HepG2 (cell line): ENCODE data around the gene AP1M2. TPM values are rescaled to one million over a fixed set of nuclear protein-coding genes. Genes with fewer than 3 reads are reported as not detected.

Experiments
- AGO1 ChIP-seq: fragments of 200-400 bp; formaldehyde crosslinking; IDR thresholded peaks from 2 replicates; pipeline ENCODE4 v1.6.1; 2017; ENCODE audit warnings: mild to moderate bottlenecking, low read depth, low read length, moderate library complexity; ENCODE audit not compliant: poor library complexity, severe bottlenecking
- ATF2 ChIP-seq: sonication (generic); formaldehyde crosslinking; IDR thresholded peaks from 2 replicates; pipeline ENCODE4 v1.4.0; 2020; ENCODE audit warnings: missing genetic modification reagents
- CENPT ChIP-seq: sonication (generic); formaldehyde crosslinking; IDR thresholded peaks from 2 replicates; pipeline ENCODE4 v1.8.0; 2022; ENCODE audit warnings: low read depth, mild to moderate bottlenecking, moderate library complexity, missing genetic modification reagents
- E2F2 ChIP-seq: sonication (generic); formaldehyde crosslinking; IDR thresholded peaks from 2 replicates; pipeline ENCODE4 v1.4.0; 2020; ENCODE audit warnings: missing genetic modification reagents, borderline replicate concordance
- ELF4 ChIP-seq: sonication (generic); formaldehyde crosslinking; IDR thresholded peaks from 2 replicates; pipeline ENCODE4 v1.5.0; 2020; ENCODE audit warnings: missing genetic modification reagents, mild to moderate bottlenecking, moderate library complexity, borderline replicate concordance
- ETV6 ChIP-seq: sonication (generic); formaldehyde crosslinking; conservative IDR thresholded peaks from 2 replicates; pipeline ENCODE4 v1.4.0; 2020; ENCODE audit warnings: missing genetic modification reagents
- GPN1 ChIP-seq: sonication (generic); formaldehyde crosslinking; IDR thresholded peaks from 2 replicates; pipeline ENCODE4 v1.5.1; 2020; ENCODE audit warnings: missing genetic modification reagents, borderline replicate concordance
- HNF1B ChIP-seq: sonication (generic); formaldehyde crosslinking; IDR thresholded peaks from 2 replicates; pipeline ENCODE4 v1.5.1; 2020; ENCODE audit warnings: mild to moderate bottlenecking, moderate library complexity, missing genetic modification reagents
- KDM5A ChIP-seq: fragments of 200-600 bp; sonication (generic); IDR thresholded peaks from 2 replicates; pipeline ENCODE4 v1.7.0; 2018; ENCODE audit warnings: antibody characterized with exemption, mild to moderate bottlenecking, low read length, borderline replicate concordance
- MEF2D ChIP-seq: sonication (generic); formaldehyde crosslinking; IDR thresholded peaks from 2 replicates; pipeline ENCODE4 v1.5.1; 2020; ENCODE audit warnings: mild to moderate bottlenecking, missing genetic modification reagents
- RFX3 ChIP-seq: IDR thresholded peaks from 2 replicates; pipeline ENCODE4 v1.6.1; 2016; ENCODE audit warnings: missing biosample characterization, missing genetic modification reagents
- SP4 ChIP-seq: sonication (generic); formaldehyde crosslinking; IDR thresholded peaks from 2 replicates; pipeline ENCODE4 v1.8.1; 2023; ENCODE audit warnings: mild to moderate bottlenecking, missing genetic modification reagents
- SP5 ChIP-seq: IDR thresholded peaks from 2 replicates; pipeline ENCODE4 v1.6.1; 2016; ENCODE audit warnings: low read depth, borderline replicate concordance
- ZNF326 ChIP-seq: sonication (generic); formaldehyde crosslinking; IDR thresholded peaks from 2 replicates; pipeline ENCODE4 v1.4.0; 2020; ENCODE audit warnings: missing genetic modification reagents, borderline replicate concordance
- ZNF746 ChIP-seq: sonication (generic); formaldehyde crosslinking; IDR thresholded peaks from 2 replicates; pipeline ENCODE4 v1.8.0; 2022; ENCODE audit warnings: mild to moderate bottlenecking, missing genetic modification reagents
- ZSCAN20 ChIP-seq: sonication (generic); formaldehyde crosslinking; IDR thresholded peaks from 2 replicates; pipeline ENCODE4 v1.4.0; 2020; ENCODE audit warnings: missing genetic modification reagents, mild to moderate bottlenecking, borderline replicate concordance
- polyA plus RNA-seq, 8 experiments: library from polyadenylated mRNA; depleted of rRNA in 3 of 8; stranded (reverse) in 7 of 8; unstranded in 1 of 8; fragments of >200 nt; fragmentation: Illumina TruSeq in 4 of 8; extraction: Trizol in 4 of 8; gene quantifications; 2 replicates each; pipeline versions ENCODE4 v1.2.1 to v1.2.3, GENCODE V29; 2011 to 2016; ENCODE audit warnings: low read depth in 4 of 8, missing spikeins in 1 of 8, mixed read lengths in 1 of 8; ENCODE audit not compliant: insufficient read depth in 1 of 8
- total RNA-seq, 5 experiments: library from RNA; depleted of rRNA; stranded (reverse); fragments of >200 nt; fragmentation: Illumina TruSeq; extraction: Trizol; gene quantifications; 2 replicates each; pipeline ENCODE4 v1.2.3, GENCODE V29; 2016; ENCODE audit warnings: low read depth in 1 of 5
- TF ChIP-seq, protein P1 (sequence below): sonication (generic); formaldehyde crosslinking; IDR thresholded peaks from 2 replicates; pipeline ENCODE4 v1.5.0; 2020; ENCODE audit warnings: missing genetic modification reagents
- TF ChIP-seq, protein P2 (sequence below): fragments of 450-650 bp; IDR thresholded peaks from 2 replicates; pipeline ENCODE4 v1.6.1; 2016
- TF ChIP-seq, protein P3 (sequence below): sonication (generic); formaldehyde crosslinking; IDR thresholded peaks from 2 replicates; pipeline ENCODE4 v1.4.0; 2020; ENCODE audit warnings: missing genetic modification reagents

Gene AP1M2
- total and polyA plus RNA-seq, 2 of the 13 experiments (the other 11 are each of a cell fraction or from before 2014, with no cell fraction given): 6.3 to 76.8 TPM

DNA sequence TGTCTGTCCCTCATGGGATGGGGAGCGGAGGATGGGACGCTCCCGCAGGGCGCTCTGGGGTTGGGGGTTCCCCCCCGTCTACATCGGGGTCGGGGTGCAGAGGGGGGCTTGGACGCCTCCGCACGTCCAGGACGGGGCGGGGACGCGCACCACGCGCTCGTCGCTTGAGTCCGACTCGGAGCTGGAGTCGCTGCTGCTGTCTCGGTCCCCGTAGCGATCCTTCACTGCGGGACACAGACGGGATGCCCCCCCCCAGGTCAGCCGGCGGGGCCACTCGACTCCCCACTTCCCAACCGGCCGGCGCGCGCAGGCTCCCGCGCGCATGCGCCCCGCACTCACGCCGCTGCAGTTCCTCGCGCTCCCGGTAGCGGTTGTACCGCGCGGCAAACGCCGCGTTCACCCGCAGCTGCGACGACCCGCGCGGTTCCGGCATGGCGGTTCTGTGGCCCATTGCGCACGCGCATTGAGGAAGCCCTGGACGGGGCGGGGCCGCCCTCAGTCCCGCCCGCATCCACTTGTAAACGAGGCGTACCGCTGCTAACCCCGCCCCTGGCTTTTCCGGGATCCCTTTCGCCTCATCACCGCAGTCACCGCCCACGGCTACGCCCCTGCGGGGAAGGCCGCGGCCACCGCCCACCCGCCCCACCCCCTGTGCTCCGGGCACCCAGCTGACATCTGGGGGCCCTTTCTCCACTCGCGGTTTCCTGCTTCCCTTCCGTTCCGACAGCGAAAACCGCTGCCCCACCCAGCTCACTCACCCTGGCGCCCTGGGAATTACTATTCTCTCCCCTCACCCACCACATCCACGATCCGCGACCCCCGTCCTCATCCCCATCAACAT, 21.3 kb downstream of the AP1M2 start, which contains the start of gene KRI1 (continued):
- TF ChIP-seq CENPT (0 out of 2 replicates have a peak, but pooled peaks have one; percentile 35), KDM5A (no peak), RFX3 (CRISPR knock-in tag) (no peak), ZNF326 (CRISPR knock-in tag) (no peak), GPN1 (CRISPR knock-in tag) (peak; percentile 84; the same call in 1 of the 2 replicates), ZNF746 (peak; percentile 66; the same call in 1 of the 2 replicates), MEF2D (CRISPR knock-in tag) (no peak), E2F2 (CRISPR knock-in tag) (peak; percentile 75; the same call in 1 of the 2 replicates), SP5 (CRISPR knock-in tag) (peak; percentile 74), HNF1B (peak; percentile 77), SP4 (peak; percentile 96), ATF2 (CRISPR knock-in tag) (peak; percentile 80), ZSCAN20 (CRISPR knock-in tag) (no peak), ETV6 (CRISPR knock-in tag) (0 out of 2 replicates have a peak, but pooled peaks have one; percentile 79), ELF4 (peak; percentile 17; the same call in 1 of the 2 replicates), AGO1 (no peak)
- TF ChIP-seq, protein P1, sequence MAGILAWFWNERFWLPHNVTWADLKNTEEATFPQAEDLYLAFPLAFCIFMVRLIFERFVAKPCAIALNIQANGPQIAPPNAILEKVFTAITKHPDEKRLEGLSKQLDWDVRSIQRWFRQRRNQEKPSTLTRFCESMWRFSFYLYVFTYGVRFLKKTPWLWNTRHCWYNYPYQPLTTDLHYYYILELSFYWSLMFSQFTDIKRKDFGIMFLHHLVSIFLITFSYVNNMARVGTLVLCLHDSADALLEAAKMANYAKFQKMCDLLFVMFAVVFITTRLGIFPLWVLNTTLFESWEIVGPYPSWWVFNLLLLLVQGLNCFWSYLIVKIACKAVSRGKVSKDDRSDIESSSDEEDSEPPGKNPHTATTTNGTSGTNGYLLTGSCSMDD (CRISPR knock-in tag): no peak
- TF ChIP-seq, protein P2, sequence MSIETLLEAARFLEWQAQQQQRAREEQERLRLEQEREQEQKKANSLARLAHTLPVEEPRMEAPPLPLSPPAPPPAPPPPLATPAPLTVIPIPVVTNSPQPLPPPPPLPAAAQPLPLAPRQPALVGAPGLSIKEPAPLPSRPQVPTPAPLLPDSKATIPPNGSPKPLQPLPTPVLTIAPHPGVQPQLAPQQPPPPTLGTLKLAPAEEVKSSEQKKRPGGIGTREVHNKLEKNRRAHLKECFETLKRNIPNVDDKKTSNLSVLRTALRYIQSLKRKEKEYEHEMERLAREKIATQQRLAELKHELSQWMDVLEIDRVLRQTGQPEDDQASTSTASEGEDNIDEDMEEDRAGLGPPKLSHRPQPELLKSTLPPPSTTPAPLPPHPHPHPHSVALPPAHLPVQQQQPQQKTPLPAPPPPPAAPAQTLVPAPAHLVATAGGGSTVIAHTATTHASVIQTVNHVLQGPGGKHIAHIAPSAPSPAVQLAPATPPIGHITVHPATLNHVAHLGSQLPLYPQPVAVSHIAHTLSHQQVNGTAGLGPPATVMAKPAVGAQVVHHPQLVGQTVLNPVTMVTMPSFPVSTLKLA: peak; percentile 32; the same call in 1 of the 2 replicates
- TF ChIP-seq, protein P3, sequence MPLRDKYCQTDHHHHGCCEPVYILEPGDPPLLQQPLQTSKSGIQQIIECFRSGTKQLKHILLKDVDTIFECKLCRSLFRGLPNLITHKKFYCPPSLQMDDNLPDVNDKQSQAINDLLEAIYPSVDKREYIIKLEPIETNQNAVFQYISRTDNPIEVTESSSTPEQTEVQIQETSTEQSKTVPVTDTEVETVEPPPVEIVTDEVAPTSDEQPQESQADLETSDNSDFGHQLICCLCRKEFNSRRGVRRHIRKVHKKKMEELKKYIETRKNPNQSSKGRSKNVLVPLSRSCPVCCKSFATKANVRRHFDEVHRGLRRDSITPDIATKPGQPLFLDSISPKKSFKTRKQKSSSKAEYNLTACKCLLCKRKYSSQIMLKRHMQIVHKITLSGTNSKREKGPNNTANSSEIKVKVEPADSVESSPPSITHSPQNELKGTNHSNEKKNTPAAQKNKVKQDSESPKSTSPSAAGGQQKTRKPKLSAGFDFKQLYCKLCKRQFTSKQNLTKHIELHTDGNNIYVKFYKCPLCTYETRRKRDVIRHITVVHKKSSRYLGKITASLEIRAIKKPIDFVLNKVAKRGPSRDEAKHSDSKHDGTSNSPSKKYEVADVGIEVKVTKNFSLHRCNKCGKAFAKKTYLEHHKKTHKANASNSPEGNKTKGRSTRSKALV (CRISPR knock-in tag): peak; percentile 78
